PC-3 (cell line): ENCODE measurements around the gene GNB5.

ENCODE experiments used
- CTCF ChIP-seq: fragments of 300-600 bp; sonication (generic); conservative IDR thresholded peaks from 2 replicates; pipeline ENCODE4 v1.5.1; 2017; ENCODE audit warnings: antibody characterized with exemption, low read depth, mild to moderate bottlenecking, low read length
- EZH2phosphoT487 ChIP-seq: fragments of 300-600 bp; sonication (generic); IDR thresholded peaks from 2 replicates; pipeline ENCODE4 v1.6.1; 2018; ENCODE audit warnings: mild to moderate bottlenecking, antibody characterized with exemption, low read length, borderline replicate concordance

GRCh38 chr15:52148403-52148802 lies 42.8 kb downstream of the GNB5 start:
- TF ChIP-seq CTCF (no peak), EZH2phosphoT487 (no peak)
